NCI-H2227 (cell line): Measurements from ENCODE around the gene POLQ.
"Not testable (repeated sequence)": the region's sequence is repeated elsewhere in the genome, so short reads cannot be mapped to it uniquely, and the experiment has no call there.

Experiments
- DNase-seq: peaks from one replicate; lab custom pipeline; 2025; ENCODE audit not compliant: unreplicated experiment; lab: John Stamatoyannopoulos, UW

POLQ gene

DNA sequence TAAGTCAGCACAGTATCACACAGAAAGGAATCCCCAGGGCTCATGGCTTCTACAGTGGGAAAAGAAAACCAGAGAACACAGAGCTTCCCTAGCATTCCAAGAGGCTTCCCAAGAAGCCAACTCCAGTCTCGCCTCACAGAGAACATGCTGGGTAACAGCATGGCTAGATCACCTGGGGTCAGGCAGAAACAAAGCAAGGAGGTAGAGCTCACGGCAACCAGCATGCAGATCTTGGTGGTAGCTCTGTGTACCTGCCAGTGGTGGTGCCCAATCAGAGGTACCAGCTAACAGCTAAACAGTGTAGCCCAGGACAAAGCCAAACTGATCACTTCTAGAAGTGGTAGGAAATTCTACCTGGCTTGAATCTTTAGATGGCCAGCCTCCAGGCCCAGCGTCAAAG lies 31.3 kb downstream of the POLQ start:
- DNase-seq: no peak

DNA sequence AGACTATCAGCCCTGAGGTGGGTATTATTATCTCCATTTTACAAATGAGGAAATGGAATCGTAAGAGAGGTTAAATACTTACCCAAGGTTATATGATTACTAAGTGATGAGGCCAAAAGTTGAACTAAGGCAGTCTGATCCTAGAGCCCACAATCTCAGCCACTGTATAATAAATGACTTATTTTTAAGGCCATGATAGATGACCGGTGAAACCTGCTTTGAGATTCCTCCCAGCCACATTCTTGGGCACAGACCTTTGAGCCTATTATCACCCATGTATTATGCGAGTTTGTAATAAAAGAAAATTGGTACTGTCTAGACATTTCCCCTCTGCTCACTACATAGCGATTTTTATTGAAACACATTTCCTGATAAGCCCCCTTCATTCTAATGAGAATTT lies 37.4 kb downstream of the POLQ start:
- no peak for DNase-seq

DNA sequence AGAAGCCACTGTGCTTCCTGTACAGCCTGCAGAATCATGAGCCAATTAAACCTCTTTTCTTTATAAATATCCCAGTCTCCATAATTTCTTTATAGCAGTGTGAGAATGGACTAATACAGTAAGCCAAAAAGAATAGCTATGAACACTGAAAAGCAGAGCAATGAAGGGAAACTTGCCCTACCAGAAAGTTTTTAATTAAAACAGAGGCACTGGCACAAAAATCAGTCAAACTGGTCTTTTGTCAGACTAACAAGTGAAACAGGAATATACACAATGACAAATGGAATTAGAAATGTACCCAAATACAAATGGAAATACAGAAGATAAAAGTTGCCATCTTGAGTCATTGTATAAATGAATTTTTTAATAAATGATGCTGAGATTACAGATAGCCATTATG lies 40.5 kb downstream of the POLQ start:
- no peak for DNase-seq

DNA sequence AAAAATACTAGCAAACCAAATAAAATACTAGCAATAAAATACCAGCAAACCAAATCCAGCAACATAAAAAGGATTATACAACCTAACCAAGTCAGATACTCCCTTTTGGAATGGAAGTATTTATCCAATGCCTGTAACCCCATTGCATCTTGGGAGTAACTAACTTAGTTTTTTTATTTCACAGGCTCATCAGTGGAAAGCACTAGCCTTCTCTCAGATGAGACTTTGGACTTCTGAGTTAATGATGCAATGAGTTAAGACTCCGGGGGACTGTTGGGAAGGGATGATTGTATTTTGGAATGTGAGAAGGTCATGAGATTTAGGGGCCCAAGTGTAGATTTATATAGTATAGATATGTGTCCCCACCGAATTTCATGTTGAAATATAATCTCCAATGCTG lies 41.2 kb downstream of the POLQ start:
- no peak for DNase-seq

DNA sequence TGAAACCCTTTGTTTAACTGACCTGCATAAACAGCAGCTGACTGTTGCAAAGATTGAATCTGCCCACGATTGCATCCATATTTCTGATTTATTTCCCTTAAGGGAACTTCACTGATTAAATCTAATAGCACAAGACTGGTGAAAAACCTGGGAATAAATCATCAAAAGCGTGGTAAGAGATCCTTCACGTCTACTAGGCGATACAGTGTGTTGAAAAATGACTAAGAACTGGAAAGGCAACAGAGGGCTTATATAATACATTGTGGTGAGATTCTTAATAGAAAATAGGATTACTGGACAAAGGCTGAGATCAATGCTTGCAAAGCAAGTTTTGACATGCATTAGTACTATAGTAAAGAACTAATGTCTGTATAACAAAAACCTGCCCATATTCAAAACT lies 49.0 kb downstream of the POLQ start:
- no peak for DNase-seq

DNA sequence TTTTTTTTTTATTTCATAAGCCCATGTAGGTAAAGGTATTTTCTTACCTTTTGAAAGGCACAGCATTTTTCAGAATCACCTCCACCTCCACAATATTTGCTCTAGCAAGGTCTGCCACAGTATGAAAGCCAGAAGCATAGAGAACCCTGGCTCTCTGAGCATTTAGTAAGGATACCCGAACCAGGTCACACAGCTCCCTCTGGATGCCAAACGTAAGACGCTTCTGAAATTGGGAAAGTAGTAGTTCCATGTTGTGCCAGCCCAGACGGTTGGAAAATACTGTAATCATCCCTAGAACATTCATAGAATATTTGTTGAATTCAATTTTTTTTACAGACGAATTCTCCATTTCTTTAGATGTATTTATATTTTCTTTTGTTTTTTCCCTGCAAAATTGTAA lies 52.4 kb downstream of the POLQ start:
- DNase-seq: no peak

DNA sequence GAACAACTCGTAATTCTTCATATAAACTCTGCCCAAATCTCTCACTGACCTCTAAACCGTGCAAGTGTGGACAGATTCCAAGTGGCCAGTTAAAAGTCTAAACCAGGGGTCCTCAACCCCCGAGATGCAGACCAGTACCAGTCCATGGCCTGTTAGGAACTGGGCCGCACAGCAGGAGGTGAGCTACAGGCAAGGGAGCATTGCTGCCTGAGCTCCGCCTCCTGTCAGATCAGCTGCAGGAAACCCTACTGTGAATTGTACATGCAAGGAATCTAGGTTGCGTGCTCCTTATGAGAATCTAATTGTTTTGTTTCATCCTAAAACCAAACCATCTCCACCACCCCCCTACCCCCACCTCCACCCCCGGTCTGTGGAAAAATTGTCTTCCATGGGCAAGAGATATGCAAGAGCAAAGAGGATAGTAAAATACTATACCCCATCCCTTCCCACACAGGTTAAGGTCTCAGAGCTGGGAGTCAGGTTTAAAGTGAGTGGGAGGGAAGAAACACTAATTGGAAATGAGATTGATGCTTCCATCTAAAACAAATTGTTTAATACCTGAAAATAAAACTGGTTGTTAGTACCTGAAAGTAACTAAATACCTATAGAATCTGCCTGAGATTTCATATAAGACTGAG lies 54.0 kb downstream of the POLQ start:
- no peak for DNase-seq

DNA sequence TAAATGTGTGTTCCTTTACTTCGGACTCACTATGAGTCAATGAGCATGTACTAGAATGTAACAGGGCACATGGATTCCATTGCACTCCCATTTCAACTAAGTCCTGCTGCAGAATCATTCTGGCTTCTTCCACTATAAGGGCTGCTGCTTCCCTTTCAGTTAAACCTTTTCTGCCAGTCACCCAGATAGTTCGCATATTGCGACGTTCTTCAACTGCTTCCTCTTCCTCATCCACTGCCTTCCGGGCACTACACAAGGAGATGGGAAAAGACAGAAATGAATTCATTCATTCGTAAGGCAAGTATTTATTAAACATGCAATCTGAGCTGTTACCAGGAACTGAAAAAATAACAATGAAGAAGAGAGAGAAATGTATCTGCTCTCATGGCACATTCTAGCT lies 55.6 kb downstream of the POLQ start:
- no peak for DNase-seq

DNA sequence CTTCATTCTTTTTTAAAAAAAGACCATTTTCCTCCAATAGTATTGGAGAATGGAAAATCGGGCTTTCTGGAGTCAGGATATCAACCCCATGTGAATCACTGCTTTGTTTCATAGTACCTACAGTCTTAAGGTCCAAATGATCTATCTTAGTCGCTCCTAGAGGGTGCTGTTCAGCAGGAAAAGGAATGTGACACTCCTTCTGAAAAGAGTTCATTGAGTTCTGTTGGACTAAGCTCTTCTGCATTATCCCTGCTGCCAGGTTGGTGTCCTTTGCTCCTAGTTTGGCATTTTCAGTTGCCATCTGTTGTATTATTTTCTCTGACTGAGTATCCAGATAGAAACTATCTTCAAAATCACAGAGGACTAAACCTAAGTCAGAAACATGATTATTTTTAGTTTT lies 57.2 kb downstream of the POLQ start:
- DNase-seq: no peak

DNA sequence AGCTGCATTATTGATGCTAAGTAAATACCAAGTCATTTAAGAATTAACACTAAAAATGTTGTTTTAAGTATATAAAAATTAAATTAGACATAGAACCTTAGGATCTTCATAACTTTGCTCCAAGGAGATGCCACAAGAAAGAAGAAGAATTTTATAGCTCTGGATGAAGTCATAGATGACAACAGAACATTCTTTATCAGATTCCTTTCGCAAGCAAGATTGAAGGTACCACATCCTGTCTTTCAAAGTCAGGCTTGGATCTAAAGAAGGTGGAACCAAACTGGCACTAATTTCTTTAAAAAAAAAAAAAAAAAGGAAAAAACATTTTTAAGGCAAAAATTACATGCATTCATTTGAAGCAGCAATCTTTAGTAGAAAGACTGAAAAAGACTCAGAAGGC lies 62.5 kb downstream of the POLQ start:
- DNase-seq: no peak

DNA sequence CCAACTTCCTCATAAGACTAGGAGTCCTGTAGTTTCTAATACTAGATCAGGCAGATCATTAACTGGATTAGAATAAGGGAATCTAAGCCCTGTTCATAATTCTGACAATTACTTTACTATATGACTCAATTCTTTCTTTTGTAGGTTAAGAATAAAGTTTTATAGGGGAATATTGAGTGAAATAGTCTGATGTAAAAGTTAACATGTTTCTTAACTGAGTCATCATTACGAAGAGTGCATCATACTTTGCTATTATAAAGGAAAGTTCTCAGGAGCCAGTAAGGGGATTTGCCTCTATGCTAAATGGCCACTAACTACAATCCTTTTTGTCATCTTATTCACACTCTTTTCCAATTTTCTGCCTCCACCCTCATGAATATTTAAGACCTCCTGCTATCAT lies 63.1 kb downstream of the POLQ start:
- DNase-seq: no peak

DNA sequence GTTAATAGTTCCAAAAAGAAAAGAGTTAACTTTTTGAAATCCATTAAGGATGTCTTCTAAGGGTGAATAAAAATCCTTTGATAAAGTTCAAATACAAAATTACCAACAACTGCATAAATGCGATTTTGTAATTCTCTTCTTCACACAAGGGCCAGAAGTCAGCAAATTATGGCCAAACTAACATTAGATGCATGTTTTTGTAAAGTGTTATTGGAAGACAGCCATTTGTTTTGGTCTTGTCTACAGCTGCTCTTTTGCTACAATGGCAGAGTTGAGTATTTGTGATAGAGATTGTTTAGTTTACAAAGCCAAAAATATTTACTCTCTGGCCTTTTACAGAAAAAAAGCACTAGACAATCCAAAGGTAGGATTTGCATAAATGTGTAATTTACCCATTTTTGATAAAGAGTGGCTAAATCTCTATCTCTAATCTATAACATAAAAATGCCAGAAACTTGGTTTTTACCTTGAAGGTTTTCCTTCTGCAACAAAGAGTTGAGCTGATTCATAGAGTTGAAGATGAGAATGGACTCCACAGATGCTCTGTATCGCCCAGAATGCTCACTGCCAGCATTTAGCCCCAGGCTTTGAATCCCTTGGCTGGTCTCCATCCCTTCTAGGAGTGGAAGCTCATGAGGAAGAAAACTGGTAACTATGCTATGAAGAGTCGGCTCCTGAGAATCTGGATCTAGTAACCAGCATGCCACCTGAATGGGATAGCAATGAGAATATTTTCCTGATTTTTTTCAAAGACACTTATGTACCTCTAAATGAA lies 64.5 kb downstream of the POLQ start:
- no peak for DNase-seq

DNA sequence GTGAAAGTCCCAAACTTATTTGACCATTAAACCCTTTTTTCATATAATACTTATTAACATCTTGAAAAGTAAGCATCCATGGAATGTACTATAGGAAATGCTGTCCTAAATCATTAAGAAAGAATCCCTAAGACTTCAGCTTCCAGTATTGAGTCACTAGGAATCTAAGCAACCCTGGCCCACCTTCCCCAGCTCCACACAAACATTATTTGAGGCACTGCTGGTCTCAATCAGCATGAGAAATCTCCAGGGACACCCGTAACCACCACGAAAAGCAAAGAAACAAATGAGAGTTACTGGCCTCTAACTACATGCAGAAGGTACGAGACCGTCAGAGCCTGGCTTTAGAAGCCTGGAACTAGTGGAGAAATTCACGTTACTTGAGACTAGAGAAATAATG lies 68.2 kb downstream of the POLQ start:
- DNase-seq: no peak

DNA sequence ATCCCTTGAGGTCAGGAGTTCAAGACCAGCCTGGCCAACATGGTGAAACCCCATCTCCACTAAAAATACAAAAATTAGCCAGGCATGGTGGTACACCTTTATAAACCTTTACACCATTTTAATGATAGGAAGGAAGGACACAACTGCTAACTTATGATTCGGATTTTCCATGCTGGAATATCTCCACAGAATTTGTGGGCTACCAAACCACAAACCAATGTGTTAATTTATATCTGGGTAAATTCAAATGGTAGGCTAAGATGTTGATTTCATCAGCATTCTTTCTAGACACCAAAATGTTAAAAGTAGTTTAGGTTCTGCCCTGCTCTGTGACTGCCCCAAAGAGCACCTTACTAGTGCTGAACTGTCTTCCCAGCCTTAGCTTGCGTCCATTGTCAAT lies 72.8 kb downstream of the POLQ start:
- no peak for DNase-seq

DNA sequence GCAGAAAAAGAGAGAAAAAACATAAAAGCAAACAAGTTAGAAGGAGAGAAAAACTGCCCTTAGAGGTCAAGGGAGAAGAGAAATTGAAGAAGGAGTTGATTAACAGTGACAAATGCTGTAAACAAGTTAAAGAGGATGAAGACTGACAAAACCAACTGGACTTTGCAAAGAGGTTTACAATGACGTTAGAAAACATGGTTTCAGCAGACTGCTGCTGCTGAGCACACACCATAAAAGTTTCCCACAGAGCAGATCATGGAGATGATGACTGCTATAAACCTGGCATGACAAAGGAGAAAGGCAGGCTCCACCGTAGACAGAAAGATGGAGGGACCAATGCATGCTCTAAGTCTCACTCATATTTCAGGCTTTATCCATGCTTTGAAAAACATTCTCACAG lies 78.7 kb downstream of the POLQ start:
- no peak for DNase-seq

DNA sequence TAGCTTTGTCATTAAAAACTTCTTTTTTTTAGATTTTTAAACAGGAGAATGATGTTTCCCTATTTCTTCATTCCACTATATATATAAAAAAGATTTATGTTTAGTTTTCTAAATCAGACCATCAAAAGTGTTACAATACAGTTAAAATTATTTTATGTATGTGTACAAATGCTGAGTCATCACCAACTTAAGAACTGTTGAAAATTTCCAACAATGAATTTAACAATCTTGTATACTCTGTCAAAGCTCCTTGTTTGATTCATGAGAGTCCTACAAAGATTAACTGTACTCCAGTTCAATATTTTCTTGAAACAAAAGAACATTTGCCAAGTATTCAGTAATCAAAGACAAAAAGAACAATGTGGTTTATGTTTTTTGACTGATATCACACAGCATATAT lies 82.0 kb downstream of the POLQ start:
- DNase-seq: no peak

DNA sequence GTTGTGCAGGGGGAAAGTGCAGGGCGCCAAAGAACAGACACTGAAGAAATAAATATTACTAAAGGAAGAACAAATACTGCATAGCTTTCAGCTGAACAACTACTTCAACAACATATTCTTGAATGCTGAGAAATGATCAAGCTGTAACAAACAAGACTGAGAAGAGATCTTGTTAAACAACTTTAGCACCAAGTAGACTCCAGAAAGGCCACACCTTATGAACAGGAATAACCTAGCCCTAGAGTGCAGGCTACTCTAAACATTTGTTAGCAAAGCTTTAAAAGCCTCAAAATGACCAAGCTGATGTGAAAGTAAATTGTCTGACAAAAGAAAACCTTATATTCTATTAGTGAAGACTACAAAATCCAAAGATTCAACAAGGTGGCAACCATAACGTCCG lies 83.2 kb downstream of the POLQ start:
- no peak for DNase-seq

DNA sequence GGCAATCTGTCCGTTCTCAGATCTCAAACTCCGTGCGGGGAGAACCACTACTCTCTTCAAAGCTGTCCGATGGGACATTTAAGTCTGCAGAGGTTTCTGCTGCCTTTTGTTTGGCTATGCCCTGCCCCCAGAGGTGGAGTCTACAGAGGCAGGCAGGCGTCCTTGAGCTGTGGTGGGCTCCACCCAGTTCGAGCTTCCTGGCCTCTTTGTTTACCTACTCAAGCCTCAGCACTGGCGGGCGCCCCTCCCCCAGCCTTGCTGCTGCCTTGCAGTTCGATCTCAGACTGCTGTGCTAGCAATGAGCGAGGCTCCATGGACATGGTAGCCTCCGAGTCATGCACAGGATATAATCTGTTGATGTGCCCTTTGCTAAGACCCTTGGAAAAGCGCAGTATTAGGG lies 94.0 kb downstream of the POLQ start:
- DNase-seq: not testable (repeated sequence)

DNA sequence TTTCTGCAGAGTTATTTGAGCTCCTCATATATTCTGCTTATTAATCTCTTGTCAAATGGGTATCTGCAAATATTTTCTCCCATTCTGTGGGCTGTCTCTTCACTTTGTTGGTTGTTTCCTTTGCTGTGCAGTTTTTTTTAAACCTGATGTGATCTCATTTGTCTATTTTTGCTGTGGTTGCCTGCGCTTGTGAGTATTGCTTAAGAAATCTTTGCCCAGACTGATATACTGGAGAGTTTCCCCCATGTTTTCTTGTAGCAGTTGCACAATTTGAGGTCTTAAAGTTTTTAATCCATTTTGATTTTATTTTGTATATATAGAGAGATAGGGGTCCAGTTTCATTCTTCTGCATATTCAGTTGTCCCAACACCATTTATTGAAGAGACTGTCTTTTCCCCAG lies 102.3 kb downstream of the POLQ start:
- DNase-seq: no peak

DNA sequence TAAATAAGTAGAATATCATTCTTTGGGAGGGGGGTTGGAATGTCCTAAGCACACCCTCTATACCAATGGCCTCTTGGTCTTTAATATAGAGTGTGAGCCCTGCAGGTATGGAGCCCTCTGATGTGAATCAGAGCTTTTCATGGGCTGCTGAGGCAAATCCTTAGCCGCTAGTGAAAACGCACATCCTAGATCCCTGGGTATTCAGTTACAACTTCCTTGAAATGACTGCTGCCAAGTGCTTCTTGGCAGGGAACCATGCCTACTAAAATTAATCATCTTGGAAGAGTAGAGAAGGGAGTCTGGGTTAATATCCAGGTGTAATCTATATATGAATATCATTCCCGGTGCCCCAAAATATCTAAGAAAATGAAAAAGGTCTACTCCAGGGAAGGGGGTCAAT lies 109.1 kb downstream of the POLQ start:
- no peak for DNase-seq

DNA sequence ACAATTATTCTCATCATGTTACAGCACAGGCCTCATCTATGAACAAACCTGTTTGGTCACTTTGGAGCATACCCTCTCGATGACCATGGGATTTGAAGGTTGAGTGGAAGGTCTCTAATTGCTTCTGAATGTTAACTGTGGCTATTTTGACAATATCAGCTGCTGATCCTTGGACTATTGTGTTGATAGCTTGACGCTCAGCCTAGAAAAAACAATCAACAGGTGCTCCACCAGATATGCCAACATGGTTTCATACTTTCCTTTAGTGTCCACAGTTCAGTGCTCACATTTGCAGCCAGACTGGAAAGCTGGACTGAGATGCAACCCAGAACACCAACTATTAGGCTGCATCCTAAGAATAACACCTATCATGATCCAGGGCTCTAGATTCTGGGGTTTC lies 109.7 kb downstream of the POLQ start:
- DNase-seq: no peak

DNA sequence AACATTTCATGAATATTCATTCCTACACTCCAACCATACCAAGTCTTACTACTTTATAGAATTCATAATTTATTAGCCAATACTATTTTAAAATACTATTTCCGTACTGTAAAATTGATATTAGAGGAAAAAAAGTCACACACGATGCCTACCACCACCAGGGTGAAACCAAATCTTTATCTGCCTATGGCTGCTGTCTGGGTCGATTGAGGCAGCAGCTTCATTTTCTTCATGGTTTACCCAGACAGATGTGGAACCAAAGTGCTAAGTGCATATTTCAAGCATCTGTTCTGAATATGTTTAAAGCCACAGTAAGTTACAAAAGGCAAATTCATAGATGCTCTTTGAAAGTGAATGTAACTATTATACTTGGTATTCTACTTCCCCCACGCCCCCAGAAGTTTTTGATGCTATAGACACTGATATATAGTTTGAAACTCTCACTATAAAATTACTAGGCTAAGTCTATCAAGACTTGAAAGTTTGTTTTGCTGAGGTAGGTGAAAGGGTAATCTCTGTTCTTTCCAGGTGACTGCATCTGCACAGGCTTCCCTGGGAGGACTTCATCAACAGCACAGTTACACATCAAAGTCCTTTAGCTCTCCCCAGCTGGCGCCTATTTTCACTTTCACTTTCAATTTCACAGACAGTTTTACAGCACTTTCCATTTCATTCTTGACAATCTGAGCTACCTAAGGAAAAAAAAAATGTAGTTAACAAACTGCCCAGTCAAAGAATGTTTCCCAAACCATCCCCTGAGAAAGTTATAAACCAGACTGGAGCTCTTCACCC lies 113.9 kb downstream of the POLQ start:
- DNase-seq: no peak
